Measurements from ENCODE around the gene MBTD1.
"Not testable (repeated sequence)": the region's sequence is repeated elsewhere in the genome, so short reads cannot be mapped to it uniquely, and the experiment has no call there.

GRCh38 chr17:51294338-51294737, 34.5 kb upstream of the MBTD1 start:
- not testable (repeated sequence) for TF ChIP-seq CBX2 (IDR thresholded peaks at IDR 0.05; ENCODE audit: insufficient read depth, low read length, poor library complexity, severe bottlenecking); CTCF (IDR thresholded peaks at IDR 0.05 in 2 of 3, conservative IDR thresholded peaks at IDR 0.05 in 1 of 3; ENCODE audit: insufficient read depth in 2 of 3, low read depth in 1 of 3, low read length in 3 of 3); CEBPZ (IDR thresholded peaks at IDR 0.05; ENCODE audit: borderline replicate concordance, low read depth, low read length)
